HG02763 (cell line): ENCODE measurements around the gene ATRAID.

Experiments
- ATAC-seq: cut with Tn5 transposase; IDR thresholded peaks from one replicate; pipeline ENCODE4 v1.9.1; 2021; ENCODE audit warnings: mild to moderate bottlenecking, moderate library complexity; ENCODE audit not compliant: unreplicated experiment

Gene ATRAID

GRCh38 chr2:27218614-27219013, 6.8 kb downstream of the ATRAID start:
- ATAC-seq = no peak

GRCh38 chr2:27219091-27219490, 7.2 kb downstream of the ATRAID start:
- ATAC-seq = no peak

- ATAC-seq = no peak
Measured at GRCh38 chr2:27220091-27220490, 8.2 kb downstream of the ATRAID start.

GRCh38 chr2:27221166-27221565, 9.3 kb downstream of the ATRAID start:
- no peak for ATAC-seq

DNA sequence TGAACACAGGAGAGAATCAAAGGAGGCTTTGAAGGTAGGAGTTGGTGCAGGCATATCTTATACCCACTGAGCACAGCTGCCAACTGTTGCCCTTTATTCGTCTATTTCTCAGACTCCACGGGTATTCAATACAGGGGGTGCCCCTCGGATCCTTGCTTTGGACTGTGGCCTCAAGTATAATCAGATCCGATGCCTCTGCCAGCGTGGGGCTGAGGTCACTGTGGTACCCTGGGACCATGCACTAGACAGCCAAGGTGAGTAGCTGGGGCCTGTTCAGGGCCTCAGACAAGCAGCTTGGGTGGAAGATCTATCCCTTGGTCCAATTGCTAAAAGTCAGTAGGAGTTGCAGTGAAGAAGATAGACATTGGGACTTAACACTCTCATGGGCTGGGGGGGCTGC, 10.6 kb downstream of the ATRAID start:
- ATAC-seq = no peak

DNA sequence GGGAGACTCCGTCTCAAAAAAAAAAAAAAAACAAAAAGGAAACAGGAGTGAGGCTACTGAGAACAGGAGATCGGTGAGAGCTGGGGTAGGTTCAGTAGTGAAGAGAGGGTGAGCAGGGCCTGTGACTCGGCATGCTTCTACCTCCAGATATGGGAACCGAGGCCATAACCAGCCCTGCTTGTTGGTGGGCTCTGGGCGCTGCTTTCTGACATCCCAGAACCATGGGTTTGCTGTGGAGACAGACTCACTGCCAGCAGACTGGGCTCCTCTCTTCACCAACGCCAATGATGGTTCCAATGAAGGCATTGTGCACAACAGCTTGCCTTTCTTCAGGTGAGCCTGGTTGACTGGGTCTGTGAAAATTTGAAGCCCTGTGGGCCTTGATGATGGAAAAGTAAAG, 11.6 kb downstream of the ATRAID start:
- no peak for ATAC-seq

DNA sequence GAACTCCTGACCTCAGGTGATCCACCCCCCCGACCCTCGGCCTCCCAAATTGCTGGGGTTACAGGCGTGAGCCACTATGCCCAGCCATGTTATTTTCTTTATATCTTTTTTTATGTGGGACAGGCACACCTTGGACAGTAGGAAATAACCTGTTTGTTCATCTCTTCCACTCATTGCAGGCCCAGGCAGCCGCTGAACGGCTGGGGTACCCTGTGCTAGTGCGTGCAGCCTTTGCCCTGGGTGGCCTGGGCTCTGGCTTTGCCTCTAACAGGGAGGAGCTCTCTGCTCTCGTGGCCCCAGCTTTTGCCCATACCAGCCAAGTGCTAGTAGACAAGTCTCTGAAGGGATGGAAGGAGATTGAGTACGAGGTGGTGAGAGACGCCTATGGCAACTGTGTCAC, 13.7 kb downstream of the ATRAID start:
- ATAC-seq = no peak

DNA sequence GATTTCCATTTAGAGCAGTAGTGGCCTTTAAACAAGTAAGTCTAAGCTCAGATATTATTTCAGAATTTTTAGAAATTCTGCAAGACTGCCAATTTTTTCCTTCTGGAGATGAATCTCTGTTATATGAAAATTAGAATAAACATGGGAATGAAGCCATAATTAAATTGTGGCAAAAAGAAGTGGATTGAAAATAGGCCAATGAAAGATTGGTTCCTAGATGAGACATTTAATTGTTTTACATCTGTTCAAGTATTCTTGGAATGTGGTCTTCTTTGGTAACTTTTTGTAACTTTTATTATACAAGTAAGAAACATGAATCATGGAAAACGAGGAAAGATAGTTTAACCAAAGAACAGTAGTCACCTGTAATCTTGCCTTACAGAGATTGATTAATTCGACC, 15.7 kb downstream of the ATRAID start:
- no peak for ATAC-seq

DNA sequence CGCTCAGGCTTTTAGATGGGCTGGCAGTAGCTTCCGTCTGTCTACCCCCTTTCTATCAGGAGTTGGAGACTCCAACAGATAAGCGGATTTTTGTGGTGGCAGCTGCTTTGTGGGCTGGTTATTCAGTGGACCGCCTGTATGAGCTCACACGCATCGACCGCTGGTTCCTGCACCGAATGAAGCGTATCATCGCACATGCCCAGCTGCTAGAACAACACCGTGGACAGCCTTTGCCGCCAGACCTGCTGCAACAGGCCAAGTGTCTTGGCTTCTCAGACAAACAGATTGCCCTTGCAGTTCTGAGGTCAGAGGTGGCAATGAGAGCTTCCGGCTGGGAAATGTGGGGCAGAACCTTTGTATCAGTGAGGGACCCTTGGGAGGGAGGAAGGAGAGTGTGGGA, 20.1 kb downstream of the ATRAID start:
- no peak for ATAC-seq

DNA sequence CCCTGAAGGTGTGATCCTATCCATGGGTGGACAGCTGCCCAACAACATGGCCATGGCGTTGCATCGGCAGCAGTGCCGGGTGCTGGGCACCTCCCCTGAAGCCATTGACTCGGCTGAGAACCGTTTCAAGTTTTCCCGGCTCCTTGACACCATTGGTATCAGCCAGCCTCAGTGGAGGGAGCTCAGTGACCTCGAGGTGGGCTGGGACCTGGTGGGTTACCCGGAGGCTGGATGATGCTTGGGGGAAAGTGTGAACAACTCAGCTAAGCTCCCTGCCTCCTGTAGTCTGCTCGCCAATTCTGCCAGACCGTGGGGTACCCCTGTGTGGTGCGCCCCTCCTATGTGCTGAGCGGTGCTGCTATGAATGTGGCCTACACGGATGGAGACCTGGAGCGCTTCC, 21.5 kb downstream of the ATRAID start:
- no peak for ATAC-seq

DNA sequence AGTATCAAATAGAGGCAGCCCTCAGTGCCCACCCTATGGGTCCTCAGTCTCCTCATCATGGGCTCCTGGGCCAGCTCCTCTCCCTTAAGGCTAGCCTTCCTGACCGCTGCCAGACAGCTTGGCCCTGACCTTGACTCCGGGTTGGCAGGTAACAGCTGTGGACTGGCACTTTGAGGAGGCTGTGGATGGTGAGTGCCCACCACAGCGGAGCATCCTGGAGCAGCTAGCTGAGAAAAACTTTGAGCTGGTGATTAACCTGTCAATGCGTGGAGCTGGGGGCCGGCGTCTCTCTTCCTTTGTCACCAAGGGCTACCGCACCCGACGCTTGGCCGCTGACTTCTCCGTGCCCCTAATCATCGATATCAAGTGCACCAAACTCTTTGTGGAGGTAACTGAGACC, 24.3 kb downstream of the ATRAID start:
- no peak for ATAC-seq

DNA sequence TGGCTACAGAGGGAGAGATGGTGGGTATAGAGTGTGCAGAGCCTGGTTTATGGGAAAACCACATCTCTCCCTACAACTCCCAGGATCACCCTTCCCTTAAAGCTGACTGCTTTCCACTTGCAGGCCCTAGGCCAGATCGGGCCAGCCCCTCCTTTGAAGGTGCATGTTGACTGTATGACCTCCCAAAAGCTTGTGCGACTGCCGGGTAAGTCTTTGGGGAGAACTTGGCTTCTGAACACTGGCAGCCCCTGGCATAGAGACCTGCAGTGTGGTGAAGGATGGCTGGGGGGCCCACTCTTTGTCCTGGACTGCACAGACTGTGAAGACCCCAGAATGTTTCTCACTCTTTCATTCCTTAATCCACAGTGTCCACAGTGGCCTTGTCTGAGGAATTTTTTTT, 24.8 kb downstream of the ATRAID start:
- no peak for ATAC-seq

- no peak for ATAC-seq
Measured at GRCh38 chr2:27237341-27237945, 25.6 kb downstream of the ATRAID start.

DNA sequence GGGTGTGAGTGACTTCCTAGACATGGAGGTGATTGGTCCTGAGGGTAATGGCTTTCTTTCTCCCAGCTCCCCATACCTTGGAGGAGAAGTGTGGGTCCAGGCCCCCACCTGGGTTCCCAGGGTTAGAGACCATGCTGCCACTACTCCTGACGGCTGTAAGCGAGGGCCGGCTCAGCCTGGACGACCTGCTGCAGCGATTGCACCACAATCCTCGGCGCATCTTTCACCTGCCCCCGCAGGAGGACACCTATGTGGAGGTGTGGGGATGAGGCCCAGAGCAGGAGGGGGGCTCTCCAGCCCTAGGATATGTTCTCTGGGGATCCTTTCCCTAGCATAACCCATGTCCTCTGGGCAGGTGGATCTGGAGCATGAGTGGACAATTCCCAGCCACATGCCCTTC, 27.1 kb downstream of the ATRAID start:
- ATAC-seq = no peak

DNA sequence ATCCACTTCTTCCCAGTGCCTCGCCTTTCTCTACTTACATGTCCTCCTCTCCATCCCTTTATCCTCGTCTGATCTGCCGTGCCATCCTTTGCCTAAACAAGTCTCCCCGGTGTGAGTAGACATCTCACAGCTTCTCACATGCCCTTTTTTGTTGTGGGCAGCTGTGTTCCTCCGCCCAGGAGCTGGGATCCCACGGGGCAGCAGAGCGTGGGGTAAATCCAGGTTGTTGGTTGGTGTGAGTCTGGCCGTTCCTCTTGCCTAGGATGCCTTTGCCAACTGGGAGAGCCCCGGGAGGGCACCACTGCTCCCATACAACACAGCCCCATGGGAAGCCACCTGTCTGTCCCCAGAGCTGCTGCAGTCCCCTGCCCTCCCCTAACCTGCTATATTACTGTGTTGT, 28.6 kb downstream of the ATRAID start:
- ATAC-seq = no peak

DNA sequence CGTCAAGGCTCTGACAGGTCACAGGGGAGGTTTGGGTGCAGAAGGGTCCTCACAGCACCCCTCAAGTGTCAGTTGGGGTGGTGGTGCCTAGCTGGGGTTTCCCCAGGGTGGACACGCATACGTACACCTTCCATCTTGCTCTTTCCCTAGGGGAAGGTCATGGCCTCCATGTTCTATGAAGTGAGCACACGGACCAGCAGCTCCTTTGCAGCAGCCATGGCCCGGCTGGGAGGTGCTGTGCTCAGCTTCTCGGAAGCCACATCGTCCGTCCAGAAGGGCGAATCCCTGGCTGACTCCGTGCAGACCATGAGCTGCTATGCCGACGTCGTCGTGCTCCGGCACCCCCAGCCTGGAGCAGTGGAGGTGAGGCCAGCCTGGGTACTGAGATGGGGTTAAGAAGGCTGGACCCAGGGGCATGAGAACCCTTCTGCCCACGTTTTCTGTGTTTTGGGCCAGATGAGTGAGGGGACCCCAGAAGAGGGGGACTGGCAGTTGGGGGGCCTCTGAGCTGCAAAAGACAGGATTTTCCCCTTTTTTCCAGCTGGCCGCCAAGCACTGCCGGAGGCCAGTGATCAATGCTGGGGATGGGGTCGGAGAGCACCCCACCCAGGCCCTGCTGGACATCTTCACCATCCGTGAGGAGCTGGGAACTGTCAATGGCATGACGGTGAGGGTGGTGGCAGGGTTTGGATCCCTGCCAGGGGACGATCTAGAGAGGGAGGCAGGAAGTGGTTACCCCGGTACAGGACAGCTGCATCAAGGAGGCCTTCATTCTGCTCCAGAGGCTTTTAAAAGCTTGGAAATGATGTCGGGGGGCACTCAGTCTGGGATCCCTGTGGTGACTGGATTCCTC, 30.1 kb downstream of the ATRAID start:
- no peak for ATAC-seq

- no peak for ATAC-seq
Measured at GRCh38 chr2:27242614-27242951, 30.7 kb downstream of the ATRAID start.

GRCh38 chr2:27243391-27244130, 31.7 kb downstream of the ATRAID start:
- ATAC-seq = no peak

GRCh38 chr2:27245116-27245515, 33.3 kb downstream of the ATRAID start:
- ATAC-seq = no peak

DNA sequence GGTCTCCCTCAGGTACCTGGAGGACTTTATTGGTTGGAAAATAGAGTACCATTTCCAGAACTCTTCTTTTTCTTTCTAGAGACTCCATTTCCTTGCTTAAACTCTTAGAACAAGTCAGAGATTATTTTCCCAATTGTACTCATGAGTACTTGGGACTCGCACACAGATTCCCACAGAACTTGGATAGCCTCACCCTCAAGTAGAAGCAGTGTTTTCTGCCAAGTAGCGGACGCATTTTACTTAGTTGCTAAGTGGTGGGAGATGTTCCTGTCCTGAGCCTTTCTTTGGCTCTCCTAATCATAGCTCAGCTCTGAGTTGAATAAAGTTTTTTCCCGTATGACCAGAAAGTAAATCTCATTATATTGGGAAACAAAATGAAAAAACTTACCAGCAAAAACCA, 33.8 kb downstream of the ATRAID start:
- no peak for ATAC-seq

GRCh38 chr2:27247893-27248292, 36.1 kb downstream of the ATRAID start:
- no peak for ATAC-seq
